ENCODE results near the gene IL1B. TPM values are rescaled to one million over a fixed set of nuclear protein-coding genes. Genes with fewer than 3 reads are reported as not detected.

The IL1B gene
- total and polyA plus RNA-seq, 2 of the 8 experiments (the other 6 are each of a cell fraction or from before 2014, with no cell fraction given): not detected

GRCh38 chr2:112885506-112885902, 48.9 kb upstream of the IL1B start (continued):
- no peak for TF ChIP-seq HDAC6 (IDR thresholded peaks at IDR 0.05; ENCODE audit: low read depth, low read length)
- no peak for TF ChIP-seq SP1 (IDR thresholded peaks at IDR 0.05; ENCODE audit: low read depth, low read length)
- TF ChIP-seq, protein P1, sequence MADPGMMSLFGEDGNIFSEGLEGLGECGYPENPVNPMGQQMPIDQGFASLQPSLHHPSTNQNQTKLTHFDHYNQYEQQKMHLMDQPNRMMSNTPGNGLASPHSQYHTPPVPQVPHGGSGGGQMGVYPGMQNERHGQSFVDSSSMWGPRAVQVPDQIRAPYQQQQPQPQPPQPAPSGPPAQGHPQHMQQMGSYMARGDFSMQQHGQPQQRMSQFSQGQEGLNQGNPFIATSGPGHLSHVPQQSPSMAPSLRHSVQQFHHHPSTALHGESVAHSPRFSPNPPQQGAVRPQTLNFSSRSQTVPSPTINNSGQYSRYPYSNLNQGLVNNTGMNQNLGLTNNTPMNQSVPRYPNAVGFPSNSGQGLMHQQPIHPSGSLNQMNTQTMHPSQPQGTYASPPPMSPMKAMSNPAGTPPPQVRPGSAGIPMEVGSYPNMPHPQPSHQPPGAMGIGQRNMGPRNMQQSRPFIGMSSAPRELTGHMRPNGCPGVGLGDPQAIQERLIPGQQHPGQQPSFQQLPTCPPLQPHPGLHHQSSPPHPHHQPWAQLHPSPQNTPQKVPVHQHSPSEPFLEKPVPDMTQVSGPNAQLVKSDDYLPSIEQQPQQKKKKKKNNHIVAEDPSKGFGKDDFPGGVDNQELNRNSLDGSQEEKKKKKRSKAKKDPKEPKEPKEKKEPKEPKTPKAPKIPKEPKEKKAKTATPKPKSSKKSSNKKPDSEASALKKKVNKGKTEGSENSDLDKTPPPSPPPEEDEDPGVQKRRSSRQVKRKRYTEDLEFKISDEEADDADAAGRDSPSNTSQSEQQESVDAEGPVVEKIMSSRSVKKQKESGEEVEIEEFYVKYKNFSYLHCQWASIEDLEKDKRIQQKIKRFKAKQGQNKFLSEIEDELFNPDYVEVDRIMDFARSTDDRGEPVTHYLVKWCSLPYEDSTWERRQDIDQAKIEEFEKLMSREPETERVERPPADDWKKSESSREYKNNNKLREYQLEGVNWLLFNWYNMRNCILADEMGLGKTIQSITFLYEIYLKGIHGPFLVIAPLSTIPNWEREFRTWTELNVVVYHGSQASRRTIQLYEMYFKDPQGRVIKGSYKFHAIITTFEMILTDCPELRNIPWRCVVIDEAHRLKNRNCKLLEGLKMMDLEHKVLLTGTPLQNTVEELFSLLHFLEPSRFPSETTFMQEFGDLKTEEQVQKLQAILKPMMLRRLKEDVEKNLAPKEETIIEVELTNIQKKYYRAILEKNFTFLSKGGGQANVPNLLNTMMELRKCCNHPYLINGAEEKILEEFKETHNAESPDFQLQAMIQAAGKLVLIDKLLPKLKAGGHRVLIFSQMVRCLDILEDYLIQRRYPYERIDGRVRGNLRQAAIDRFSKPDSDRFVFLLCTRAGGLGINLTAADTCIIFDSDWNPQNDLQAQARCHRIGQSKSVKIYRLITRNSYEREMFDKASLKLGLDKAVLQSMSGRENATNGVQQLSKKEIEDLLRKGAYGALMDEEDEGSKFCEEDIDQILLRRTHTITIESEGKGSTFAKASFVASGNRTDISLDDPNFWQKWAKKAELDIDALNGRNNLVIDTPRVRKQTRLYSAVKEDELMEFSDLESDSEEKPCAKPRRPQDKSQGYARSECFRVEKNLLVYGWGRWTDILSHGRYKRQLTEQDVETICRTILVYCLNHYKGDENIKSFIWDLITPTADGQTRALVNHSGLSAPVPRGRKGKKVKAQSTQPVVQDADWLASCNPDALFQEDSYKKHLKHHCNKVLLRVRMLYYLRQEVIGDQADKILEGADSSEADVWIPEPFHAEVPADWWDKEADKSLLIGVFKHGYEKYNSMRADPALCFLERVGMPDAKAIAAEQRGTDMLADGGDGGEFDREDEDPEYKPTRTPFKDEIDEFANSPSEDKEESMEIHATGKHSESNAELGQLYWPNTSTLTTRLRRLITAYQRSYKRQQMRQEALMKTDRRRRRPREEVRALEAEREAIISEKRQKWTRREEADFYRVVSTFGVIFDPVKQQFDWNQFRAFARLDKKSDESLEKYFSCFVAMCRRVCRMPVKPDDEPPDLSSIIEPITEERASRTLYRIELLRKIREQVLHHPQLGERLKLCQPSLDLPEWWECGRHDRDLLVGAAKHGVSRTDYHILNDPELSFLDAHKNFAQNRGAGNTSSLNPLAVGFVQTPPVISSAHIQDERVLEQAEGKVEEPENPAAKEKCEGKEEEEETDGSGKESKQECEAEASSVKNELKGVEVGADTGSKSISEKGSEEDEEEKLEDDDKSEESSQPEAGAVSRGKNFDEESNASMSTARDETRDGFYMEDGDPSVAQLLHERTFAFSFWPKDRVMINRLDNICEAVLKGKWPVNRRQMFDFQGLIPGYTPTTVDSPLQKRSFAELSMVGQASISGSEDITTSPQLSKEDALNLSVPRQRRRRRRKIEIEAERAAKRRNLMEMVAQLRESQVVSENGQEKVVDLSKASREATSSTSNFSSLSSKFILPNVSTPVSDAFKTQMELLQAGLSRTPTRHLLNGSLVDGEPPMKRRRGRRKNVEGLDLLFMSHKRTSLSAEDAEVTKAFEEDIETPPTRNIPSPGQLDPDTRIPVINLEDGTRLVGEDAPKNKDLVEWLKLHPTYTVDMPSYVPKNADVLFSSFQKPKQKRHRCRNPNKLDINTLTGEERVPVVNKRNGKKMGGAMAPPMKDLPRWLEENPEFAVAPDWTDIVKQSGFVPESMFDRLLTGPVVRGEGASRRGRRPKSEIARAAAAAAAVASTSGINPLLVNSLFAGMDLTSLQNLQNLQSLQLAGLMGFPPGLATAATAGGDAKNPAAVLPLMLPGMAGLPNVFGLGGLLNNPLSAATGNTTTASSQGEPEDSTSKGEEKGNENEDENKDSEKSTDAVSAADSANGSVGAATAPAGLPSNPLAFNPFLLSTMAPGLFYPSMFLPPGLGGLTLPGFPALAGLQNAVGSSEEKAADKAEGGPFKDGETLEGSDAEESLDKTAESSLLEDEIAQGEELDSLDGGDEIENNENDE (IDR thresholded peaks at IDR 0.05; ENCODE audit: insufficient replicate concordance, low read length): no peak

Data from H1 (cell line).